GM19455 (cell line): Measurements from ENCODE around the gene MCMBP.
"Not testable (repeated sequence)": the region's sequence is repeated elsewhere in the genome, so short reads cannot be mapped to it uniquely, and the experiment has no call there.

Experiments
- ATAC-seq: cut with Tn5 transposase; IDR thresholded peaks from one replicate; pipeline ENCODE4 v1.9.1; 2021; ENCODE audit not compliant: unreplicated experiment

The MCMBP gene

GRCh38 chr10:119830851-119831250, 41.8 kb downstream of the MCMBP start:
- ATAC-seq: no peak

- no peak for ATAC-seq
Observed at GRCh38 chr10:119829429-119829828, 43.2 kb downstream of the MCMBP start.

GRCh38 chr10:119827430-119827829, 45.2 kb downstream of the MCMBP start:
- no peak for ATAC-seq

GRCh38 chr10:119826771-119827170, 45.9 kb downstream of the MCMBP start:
- no peak for ATAC-seq

GRCh38 chr10:119824299-119824698, 48.3 kb downstream of the MCMBP start:
- no peak for ATAC-seq

GRCh38 chr10:119821182-119821581, 51.5 kb downstream of the MCMBP start:
- no peak for ATAC-seq

GRCh38 chr10:119818889-119819270, 53.8 kb downstream of the MCMBP start:
- no peak for ATAC-seq

- ATAC-seq: no peak
Observed at GRCh38 chr10:119817991-119818888, 54.4 kb downstream of the MCMBP start.

GRCh38 chr10:119815671-119816070, 57.0 kb downstream of the MCMBP start:
- ATAC-seq: no peak

GRCh38 chr10:119812684-119813083, 60.0 kb downstream of the MCMBP start:
- no peak for ATAC-seq

- no peak for ATAC-seq
Observed at GRCh38 chr10:119811122-119811521, 61.5 kb downstream of the MCMBP start.

GRCh38 chr10:119807960-119808697, 64.5 kb downstream of the MCMBP start:
- no peak for ATAC-seq

GRCh38 chr10:119806334-119807130, 66.1 kb downstream of the MCMBP start:
- ATAC-seq: no peak

- ATAC-seq: no peak
Observed at GRCh38 chr10:119805702-119806230, 66.9 kb downstream of the MCMBP start.

- ATAC-seq: no peak
Observed at GRCh38 chr10:119803264-119803663, 69.4 kb downstream of the MCMBP start.

- peak; percentile 67 for ATAC-seq
Observed at GRCh38 chr10:119801998-119802538, 70.6 kb downstream of the MCMBP start.

- ATAC-seq: no peak
Observed at GRCh38 chr10:119801176-119801575, 71.5 kb downstream of the MCMBP start.

- no peak for ATAC-seq
Observed at GRCh38 chr10:119796039-119796438, 76.6 kb downstream of the MCMBP start.

GRCh38 chr10:119795101-119795500, 77.5 kb downstream of the MCMBP start:
- ATAC-seq: not testable (repeated sequence)

- no peak for ATAC-seq
Observed at GRCh38 chr10:119786117-119786769, 86.4 kb downstream of the MCMBP start.
